HEK293 (cell line): ENCODE measurements around the gene SCN3A.

Source experiments
- CTCF ChIA-PET: fragments of 350-600 bp; formaldehyde crosslinking; extraction: SDS; loops from one replicate; lab custom pipeline; 2021; ENCODE audit warnings: antibody characterized with exemption; lab: Yijun Ruan, JAX
- POLR2A ChIA-PET: fragments of 300-600 bp; formaldehyde crosslinking; extraction: SDS; loops from one replicate; lab custom pipeline; 2020; ENCODE audit warnings: antibody characterized with exemption, inconsistent platforms; lab: Yijun Ruan, JAX
- H3K27ac ChIP-seq: fragments of 200-500 bp; sonication (Bioruptor generic); 2 replicates; pipeline ENCODE4 v1.5.1; 2014; ENCODE audit warnings: low read depth, low read length, control low read depth, inconsistent platforms; ENCODE audit errors: extremely low read depth
- H3K36me3 ChIP-seq, 2 experiments: fragments of 200-500 bp in 1 of 2; sonication (Bioruptor generic) in 1 of 2; 1 replicate in 1 of 2; 2 replicates in 1 of 2; pipeline ENCODE4 v1.5.1; 2014 to 2017; ENCODE audit warnings: inconsistent platforms in 2 of 2, low read length in 2 of 2; ENCODE audit not compliant: control insufficient read depth in 2 of 2, insufficient read depth in 1 of 2
- H3K4me1 ChIP-seq: fragments of 200-500 bp; sonication (Bioruptor generic); 2 replicates; pipeline ENCODE4 v1.5.1; 2014; ENCODE audit warnings: mild to moderate bottlenecking, low read length, inconsistent platforms; ENCODE audit not compliant: control insufficient read depth, insufficient read depth
- H3K4me3 ChIP-seq: 2 replicates; pipeline ENCODE4 v1.5.1; 2011; ENCODE audit warnings: low read depth, mild to moderate bottlenecking, control low read depth, low read length, moderate library complexity
- H3K9me3 ChIP-seq: fragments of 200-500 bp; sonication (Bioruptor generic); 2 replicates; pipeline ENCODE4 v1.5.1; 2014; ENCODE audit warnings: low read depth, low read length, inconsistent platforms; ENCODE audit not compliant: control insufficient read depth, insufficient read depth
- KLF16 ChIP-seq: fragments of 450-650 bp; formaldehyde crosslinking; IDR thresholded peaks from 2 replicates; pipeline ENCODE4 v1.5.1; 2017; ENCODE audit warnings: missing biosample characterization, missing genetic modification characterization
- REPIN1 ChIP-seq: fragments of 450-650 bp; formaldehyde crosslinking; IDR thresholded peaks from 2 replicates; pipeline ENCODE4 v1.5.1; 2017; ENCODE audit warnings: missing biosample characterization, missing genetic modification characterization, low read depth
- SP3 ChIP-seq: fragments of 450-650 bp; formaldehyde crosslinking; IDR thresholded peaks from 2 replicates; pipeline ENCODE4 v1.5.1; 2016; ENCODE audit warnings: missing biosample characterization, missing genetic modification characterization
- TCF7L2 ChIP-seq: IDR thresholded peaks from 2 replicates; pipeline ENCODE4 v1.6.1; 2011; ENCODE audit warnings: low read depth, mild to moderate bottlenecking, inconsistent platforms, low read length, moderate library complexity, borderline replicate concordance
- ZFP37 ChIP-seq: fragments of 450-650 bp; formaldehyde crosslinking; IDR thresholded peaks from 2 replicates; pipeline ENCODE4 v1.5.1; 2016; ENCODE audit warnings: missing biosample characterization, missing genetic modification characterization
- ZNF114 ChIP-seq: fragments of 450-650 bp; formaldehyde crosslinking; IDR thresholded peaks from 2 replicates; pipeline ENCODE4 v1.5.0; 2017; ENCODE audit warnings: missing biosample characterization, missing genetic modification characterization
- ZNF133 ChIP-seq: fragments of 450-650 bp; formaldehyde crosslinking; IDR thresholded peaks from 2 replicates; pipeline ENCODE4 v1.5.1; 2016; ENCODE audit warnings: missing biosample characterization, missing genetic modification characterization
- ZNF138 ChIP-seq: fragments of 450-650 bp; formaldehyde crosslinking; IDR thresholded peaks from 2 replicates; pipeline ENCODE4 v1.5.1; 2016; ENCODE audit warnings: missing biosample characterization, missing genetic modification characterization, borderline replicate concordance
- ZNF18 ChIP-seq: fragments of 450-650 bp; formaldehyde crosslinking; IDR thresholded peaks from 2 replicates; pipeline ENCODE4 v1.5.1; 2016; ENCODE audit warnings: missing biosample characterization, missing genetic modification characterization
- ZNF19 ChIP-seq: fragments of 450-650 bp; formaldehyde crosslinking; IDR thresholded peaks from 2 replicates; pipeline ENCODE4; 2016; ENCODE audit warnings: missing biosample characterization, missing genetic modification characterization, low read depth
- ZNF280C ChIP-seq: fragments of 450-650 bp; formaldehyde crosslinking; IDR thresholded peaks from 2 replicates; pipeline ENCODE4 v1.5.1; 2016; ENCODE audit warnings: missing biosample characterization, missing genetic modification characterization
- ZNF335 ChIP-seq: fragments of 450-650 bp; formaldehyde crosslinking; conservative IDR thresholded peaks from 2 replicates; pipeline ENCODE4 v1.5.1; 2016; ENCODE audit warnings: missing biosample characterization, missing genetic modification characterization
- ZNF366 ChIP-seq: fragments of 450-650 bp; formaldehyde crosslinking; conservative IDR thresholded peaks from 2 replicates; pipeline ENCODE4 v1.5.1; 2016; ENCODE audit warnings: missing biosample characterization, missing genetic modification characterization
- ZNF391 ChIP-seq: fragments of 450-650 bp; formaldehyde crosslinking; IDR thresholded peaks from 2 replicates; pipeline ENCODE4 v1.5.1; 2016; ENCODE audit warnings: low read depth, missing biosample characterization, missing genetic modification characterization, borderline replicate concordance
- ZNF423 ChIP-seq: fragments of 450-650 bp; formaldehyde crosslinking; IDR thresholded peaks from 2 replicates; pipeline ENCODE4 v1.5.1; 2016; ENCODE audit warnings: missing biosample characterization, missing genetic modification characterization
- ZNF600 ChIP-seq: fragments of 450-650 bp; formaldehyde crosslinking; IDR thresholded peaks from 2 replicates; pipeline ENCODE4 v1.5.1; 2016; ENCODE audit warnings: missing biosample characterization, missing genetic modification characterization
- ZNF610 ChIP-seq: fragments of 450-650 bp; formaldehyde crosslinking; IDR thresholded peaks from 2 replicates; pipeline ENCODE4 v1.5.1; 2016; ENCODE audit warnings: missing biosample characterization, missing genetic modification characterization, borderline replicate concordance
- ZNF624 ChIP-seq: fragments of 450-650 bp; formaldehyde crosslinking; IDR thresholded peaks from 2 replicates; pipeline ENCODE4 v1.5.1; 2017; ENCODE audit warnings: missing biosample characterization, missing genetic modification characterization
- ZNF747 ChIP-seq: fragments of 450-650 bp; formaldehyde crosslinking; IDR thresholded peaks from 2 replicates; pipeline ENCODE4 v1.5.1; 2016; ENCODE audit warnings: missing biosample characterization, missing genetic modification characterization
- ZNF76 ChIP-seq: fragments of 450-650 bp; formaldehyde crosslinking; IDR thresholded peaks from 2 replicates; pipeline ENCODE4; 2016; ENCODE audit warnings: low read depth, missing biosample characterization, missing genetic modification characterization, borderline replicate concordance
- ZNF776 ChIP-seq: fragments of 450-650 bp; formaldehyde crosslinking; IDR thresholded peaks from 2 replicates; pipeline ENCODE4 v1.5.0; 2017; ENCODE audit warnings: missing biosample characterization, missing genetic modification characterization, borderline replicate concordance
- ZNF792 ChIP-seq: fragments of 450-650 bp; formaldehyde crosslinking; IDR thresholded peaks from 2 replicates; pipeline ENCODE4 v1.5.1; 2016; ENCODE audit warnings: missing biosample characterization, missing genetic modification characterization
- ZSCAN5A ChIP-seq: fragments of 450-650 bp; formaldehyde crosslinking; IDR thresholded peaks from 2 replicates; pipeline ENCODE4 v1.5.1; 2016; ENCODE audit warnings: missing biosample characterization, missing genetic modification characterization
- TF ChIP-seq, protein P1 (sequence below): fragments of 450-650 bp; formaldehyde crosslinking; optimal IDR thresholded peaks from 2 replicates; pipeline ENCODE3; 2016; ENCODE audit warnings: missing biosample characterization, mild to moderate bottlenecking, missing genetic modification characterization

The SCN3A gene

GRCh38 chr2:165069151-165069550 lies 134.7 kb downstream of the SCN3A start:
- H3K27ac ChIP-seq: no peak overlapping the region
- no peak overlapping the region for H3K4me3 ChIP-seq
- CTCF ChIA-PET: interaction anchor here (0.6 to 0.7 kb wide), 2 partner anchors 626 to 988 kb away, joined by 3 read pairs; no protein-coding TSS in a partner anchor
- TF ChIP-seq ZNF792 (no peak), ZNF747 (no peak), REPIN1 (no peak), ZNF624 (no peak), ZFP37 (tag by site-specific recombination) (no peak)
- no peaks in the 10 kb centered on the region; the same call in 1 of the 2 replicates for H3K4me1 ChIP-seq
- POLR2A ChIA-PET: no interaction called here
- H3K36me3 ChIP-seq: no peaks in the 10 kb centered on the region
- no peaks in the 10 kb centered on the region for H3K9me3 ChIP-seq

DNA sequence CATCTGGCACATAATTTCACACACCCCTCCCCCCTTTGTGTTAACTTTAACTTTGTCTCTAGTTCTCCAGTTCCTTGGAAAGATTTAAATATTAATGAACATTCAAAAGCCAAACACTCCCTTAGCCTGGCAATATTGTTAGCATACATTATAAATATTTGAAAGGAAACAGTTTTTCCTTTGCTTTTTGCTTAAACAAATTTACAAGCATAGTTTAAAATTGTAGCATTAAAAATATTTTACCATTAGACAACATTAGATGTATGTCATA lies 135.4 kb downstream of the SCN3A start:
- H3K4me1 ChIP-seq: no peaks in the 10 kb centered on the region; the same call in 1 of the 2 replicates
- H3K4me3 ChIP-seq: peak overlapping the region; percentile 10
- H3K36me3 ChIP-seq: no peaks in the 10 kb centered on the region
- POLR2A ChIA-PET: no interaction called here
- no peak overlapping the region for H3K27ac ChIP-seq
- CTCF ChIA-PET: interaction anchor here (0.7 kb wide), 1 partner anchor 988 kb away, joined by 3 read pairs; no protein-coding TSS in a partner anchor
- TF ChIP-seq ZNF280C (tag by site-specific recombination) (no peak), ZNF19 (no peak), ZNF18 (tag by site-specific recombination) (no peak), SP3 (tag by site-specific recombination) (no peak), ZNF776 (tag by site-specific recombination) (no peak), KLF16 (no peak), ZNF610 (tag by site-specific recombination) (no peak), TCF7L2 (no peak), ZNF423 (no peak), ZNF391 (tag by site-specific recombination) (no peak)
- TF ChIP-seq, all 188 proteins: peak for 0
- H3K9me3 ChIP-seq: no peaks in the 10 kb centered on the region

- ChIA-PET CTCF (interaction anchor here (0.6 to 0.9 kb wide), 3 partner anchors 21 to 136 kb away, joined by 3 read pairs; partner anchors contain the start of gene SCN3A), POLR2A (no interaction called here)
- H3K36me3 ChIP-seq: no peaks in the 10 kb centered on the region
- peak overlapping the region; percentile 10 for H3K4me3 ChIP-seq
- no peaks in the 10 kb centered on the region; the same call in 1 of the 2 replicates for H3K4me1 ChIP-seq
- no peaks in the 10 kb centered on the region for H3K9me3 ChIP-seq
- no peak overlapping the region for H3K27ac ChIP-seq
- TF ChIP-seq ZNF335 (tag by site-specific recombination): peak; percentile 58
- TF ChIP-seq, protein P1, sequence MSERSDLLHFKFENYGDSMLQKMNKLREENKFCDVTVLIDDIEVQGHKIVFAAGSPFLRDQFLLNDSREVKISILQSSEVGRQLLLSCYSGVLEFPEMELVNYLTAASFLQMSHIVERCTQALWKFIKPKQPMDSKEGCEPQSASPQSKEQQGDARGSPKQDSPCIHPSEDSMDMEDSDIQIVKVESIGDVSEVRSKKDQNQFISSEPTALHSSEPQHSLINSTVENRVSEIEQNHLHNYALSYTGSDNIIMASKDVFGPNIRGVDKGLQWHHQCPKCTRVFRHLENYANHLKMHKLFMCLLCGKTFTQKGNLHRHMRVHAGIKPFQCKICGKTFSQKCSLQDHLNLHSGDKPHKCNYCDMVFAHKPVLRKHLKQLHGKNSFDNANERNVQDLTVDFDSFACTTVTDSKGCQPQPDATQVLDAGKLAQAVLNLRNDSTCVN (tag by site-specific recombination): no peak
- no peak for TF ChIP-seq ZSCAN5A
- no peak for TF ChIP-seq ZNF133 (tag by site-specific recombination)
- TF ChIP-seq ZNF76 (tag by site-specific recombination): no peak
- peak; percentile 89 for TF ChIP-seq ZNF600 (tag by site-specific recombination)
- TF ChIP-seq ZNF114 (tag by site-specific recombination): no peak
- TF ChIP-seq ZNF366 (tag by site-specific recombination): 0 out of 2 replicates have a peak, but pooled peaks have one; percentile 22
- TF ChIP-seq ZNF138 (tag by site-specific recombination): no peak
These were observed 136.0 kb downstream of the SCN3A start for GRCh38 chr2:165067643-165068486.
